IPS-18c (cell line): ENCODE results near the gene SCN2A.
"Not testable (repeated sequence)": the region's sequence is repeated elsewhere in the genome, so short reads cannot be mapped to it uniquely, and the experiment has no call there.

Experiments used
- H3K4me3 ChIP-seq: 2 replicates; pipeline ENCODE4 v1.7.0; 2013; ENCODE audit warnings: low read depth, mild to moderate bottlenecking, low read length, moderate library complexity; ENCODE audit not compliant: insufficient read depth
- H3K9me3 ChIP-seq: one replicate; pipeline ENCODE4 v1.6.1; 2013; ENCODE audit warnings: mild to moderate bottlenecking, low read length, moderate library complexity; ENCODE audit not compliant: control insufficient read depth, insufficient read depth

The SCN2A gene

DNA sequence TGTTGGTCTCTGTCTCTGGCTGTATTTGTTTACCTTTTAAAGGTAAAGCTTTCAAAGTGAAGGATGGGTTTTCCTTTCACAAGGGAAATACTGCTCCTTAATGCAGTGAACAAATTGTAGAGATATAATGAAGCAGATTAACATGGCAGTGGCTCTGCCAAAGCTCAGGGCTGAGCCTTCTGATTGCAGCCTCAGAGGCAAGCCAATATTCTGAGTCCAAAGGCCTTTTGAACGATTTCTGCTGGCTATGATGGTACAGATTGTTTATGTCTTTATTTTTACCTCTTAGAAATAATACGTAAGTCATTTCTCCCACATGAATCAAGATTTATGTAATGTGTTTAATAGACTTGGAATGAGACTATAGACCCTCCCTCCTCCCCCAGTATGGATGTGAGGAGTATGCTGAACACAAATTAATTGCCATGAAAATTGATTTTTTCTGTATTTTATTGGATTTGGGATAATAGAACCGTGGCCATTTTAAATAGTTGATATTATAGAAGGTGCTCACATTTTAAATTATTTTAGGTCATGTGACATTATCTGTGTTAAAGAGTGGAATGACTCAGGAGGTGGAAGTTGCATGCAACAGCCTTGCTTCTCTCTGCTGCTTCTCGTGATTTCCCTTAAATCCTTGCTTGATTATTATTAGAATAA lies 772 bp downstream of the SCN2A start:
- H3K9me3 ChIP-seq: no peaks in the 10 kb centered on the region
- no peak overlapping the region for H3K4me3 ChIP-seq

DNA sequence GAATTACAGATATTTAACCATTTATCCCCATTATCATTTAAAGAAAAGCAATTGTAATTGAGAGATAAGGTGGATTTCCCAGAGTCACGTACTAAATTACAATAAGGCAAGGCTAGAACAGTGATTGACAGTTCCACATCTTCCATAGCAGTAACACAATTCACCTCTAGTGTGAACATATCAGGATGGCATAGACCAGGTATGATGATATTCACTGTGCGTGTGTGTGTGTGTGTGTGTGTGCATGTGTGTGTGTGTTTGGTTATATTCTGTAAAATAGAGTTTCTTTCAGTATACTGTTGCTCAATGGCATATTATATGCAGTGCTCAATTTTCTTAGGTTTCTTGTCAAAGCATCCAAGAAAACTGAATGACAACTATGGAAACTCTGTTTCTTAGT lies 1.7 kb downstream of the SCN2A start:
- no peak overlapping the region for H3K4me3 ChIP-seq
- H3K9me3 ChIP-seq: no peaks in the 10 kb centered on the region

DNA sequence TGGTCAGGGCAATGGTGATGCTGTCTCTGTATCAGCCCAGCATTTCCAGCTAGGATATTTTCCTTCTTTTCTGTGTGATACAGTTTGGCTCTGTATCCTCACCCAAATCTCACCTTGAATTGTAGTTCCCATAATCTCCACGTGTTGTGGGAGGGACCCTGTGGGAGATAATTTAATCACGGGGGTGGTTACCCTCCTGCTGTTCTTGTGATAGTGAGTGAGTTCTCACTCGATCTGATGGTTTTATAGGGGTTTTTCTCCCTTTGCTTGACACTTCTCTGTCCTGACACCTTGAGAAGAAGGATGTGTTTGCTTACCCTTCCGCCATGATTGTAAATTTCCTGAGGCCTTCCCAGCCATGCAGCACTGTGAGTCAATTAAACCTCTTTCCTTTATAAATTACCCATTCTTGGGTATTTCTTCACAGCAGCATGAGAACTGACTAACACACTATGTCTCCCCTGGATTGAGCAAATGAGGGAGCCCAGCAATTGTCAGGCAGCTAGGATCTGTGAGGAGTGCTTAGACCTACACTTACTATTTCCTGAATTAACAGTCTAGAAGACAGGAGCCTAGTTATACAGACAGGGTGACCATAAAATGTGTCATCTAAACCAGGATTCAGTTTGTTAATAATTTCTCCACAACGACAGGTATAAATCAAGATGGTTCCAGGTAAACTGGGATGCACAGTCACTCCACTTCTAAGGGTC lies 6.0 kb downstream of the SCN2A start:
- H3K9me3 ChIP-seq: no peaks in the 10 kb centered on the region
- H3K4me3 ChIP-seq: no peak overlapping the region

DNA sequence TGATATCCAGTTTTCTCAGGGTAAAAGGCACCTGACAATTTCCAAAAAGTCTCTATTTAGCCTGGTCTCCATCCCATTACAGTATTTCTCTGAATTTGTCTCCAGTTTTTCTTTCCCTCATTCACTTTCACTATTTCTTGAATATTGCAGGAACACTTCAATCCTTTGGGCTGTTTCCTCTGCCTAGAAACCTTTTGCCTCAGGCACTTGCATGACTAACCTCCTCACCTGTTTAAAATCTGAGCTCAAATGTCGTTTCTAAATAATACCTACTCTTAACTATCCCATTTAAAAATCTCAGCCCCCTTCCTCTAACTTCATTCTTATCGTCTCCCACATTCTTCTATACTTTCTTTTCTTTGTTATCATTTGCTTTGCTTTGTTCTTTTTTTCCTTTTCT lies 9.0 kb downstream of the SCN2A start:
- Histone ChIP-seq H3K4me3 (no peak overlapping the region), H3K9me3 (no peaks in the 10 kb centered on the region)

DNA sequence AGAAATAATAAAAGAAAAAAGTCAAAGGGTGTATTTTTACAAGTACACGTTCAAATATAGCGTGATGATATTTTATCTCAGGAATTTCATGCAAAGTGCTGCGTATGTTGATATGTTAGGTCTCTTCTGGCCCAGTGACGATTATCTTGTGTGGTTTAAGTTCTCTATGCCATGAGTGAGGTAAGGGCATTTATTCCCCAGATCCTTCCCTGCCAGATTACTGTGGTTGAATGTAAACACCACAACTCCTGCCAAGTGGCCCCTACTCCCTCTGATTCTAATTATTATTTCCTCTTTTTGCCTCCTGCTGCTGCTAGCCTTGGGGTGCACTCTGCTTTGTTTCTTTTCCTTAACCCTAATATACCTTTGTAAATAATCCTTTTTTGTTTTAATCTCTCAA lies 12.2 kb downstream of the SCN2A start:
- no peak overlapping the region for H3K4me3 ChIP-seq
- H3K9me3 ChIP-seq: no peaks in the 10 kb centered on the region

DNA sequence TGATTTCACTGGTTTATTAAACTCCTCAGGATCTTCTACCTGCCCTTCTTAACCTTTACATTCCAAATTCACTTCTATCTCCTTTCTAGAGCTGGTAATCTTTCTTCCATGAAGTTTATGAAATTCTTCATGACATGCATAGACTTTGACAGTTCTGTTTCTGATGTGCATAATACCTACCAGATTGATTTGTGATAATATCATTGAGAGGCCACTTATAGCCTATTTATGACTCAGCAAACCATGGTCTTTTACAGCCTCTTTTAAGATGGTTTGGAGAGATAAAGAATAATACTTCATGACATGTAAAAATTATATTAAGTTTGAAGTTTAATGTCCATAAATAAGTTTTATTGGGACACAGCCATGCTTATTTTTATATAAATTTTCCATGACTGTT lies 14.0 kb downstream of the SCN2A start:
- no peaks in the 10 kb centered on the region for H3K9me3 ChIP-seq

DNA sequence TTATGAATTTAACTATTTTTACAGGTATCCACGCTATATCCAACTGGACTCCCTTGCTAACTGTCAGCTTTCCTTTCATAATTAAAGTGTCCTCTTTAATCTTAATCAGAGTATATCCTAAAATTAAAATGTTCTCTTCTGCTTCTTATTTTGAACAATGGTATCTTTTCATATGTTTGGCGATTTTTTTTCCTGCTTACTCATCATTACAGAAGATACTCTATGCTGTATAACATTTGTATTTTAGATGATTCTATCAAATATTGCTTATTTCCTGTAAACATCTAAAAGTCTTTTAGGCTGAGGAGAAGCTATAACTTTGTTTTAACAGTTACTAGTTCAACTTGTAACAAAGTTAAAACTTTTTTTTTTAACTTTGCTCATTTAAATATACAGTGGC lies 17.4 kb downstream of the SCN2A start:
- H3K9me3 ChIP-seq: no peaks in the 10 kb centered on the region
- H3K4me3 ChIP-seq: no peak overlapping the region

More for the DNA sequence above, 14.0 kb downstream of the SCN2A start:
- H3K4me3 ChIP-seq: no peak overlapping the region

DNA sequence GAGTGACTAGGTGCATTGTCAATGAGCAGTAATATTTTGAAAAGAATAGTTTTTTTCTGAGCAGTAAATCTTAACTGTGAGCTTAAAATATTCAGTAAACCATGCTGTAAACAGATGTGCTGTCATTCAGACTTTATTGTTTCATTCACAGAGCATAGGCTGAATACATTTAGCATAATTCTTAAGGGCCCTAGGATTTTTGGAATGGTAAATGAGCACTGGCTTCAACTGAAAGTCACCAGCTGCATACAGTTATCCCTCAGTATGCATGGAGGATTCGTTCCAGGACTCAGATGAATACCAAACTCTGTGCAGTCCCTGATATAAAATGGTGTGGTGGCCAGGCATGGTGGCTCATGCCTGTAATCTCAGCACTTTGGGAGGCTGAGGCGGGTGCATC lies 21.1 kb downstream of the SCN2A start:
- H3K9me3 ChIP-seq, H3K4me3 ChIP-seq: not testable (repeated sequence)

DNA sequence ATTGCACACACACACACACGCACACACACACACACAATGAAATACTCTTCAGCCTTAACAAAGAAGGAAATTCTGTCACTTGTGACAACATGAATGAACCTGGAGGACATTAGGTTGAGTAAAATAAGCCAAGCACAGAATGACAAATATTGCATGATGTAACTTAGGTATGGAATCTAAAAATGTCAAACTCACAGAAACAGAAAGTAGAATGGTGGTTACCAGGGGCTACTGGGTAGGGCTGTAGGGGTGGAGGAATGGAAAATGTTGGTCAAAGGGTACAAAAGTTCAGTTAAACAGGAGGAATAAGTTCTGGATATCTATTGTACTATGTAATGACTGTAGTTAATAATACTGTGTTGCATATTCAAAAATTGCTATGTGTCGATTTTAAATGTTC lies 29.5 kb downstream of the SCN2A start:
- no peak overlapping the region for H3K4me3 ChIP-seq
- no peaks in the 10 kb centered on the region for H3K9me3 ChIP-seq

DNA sequence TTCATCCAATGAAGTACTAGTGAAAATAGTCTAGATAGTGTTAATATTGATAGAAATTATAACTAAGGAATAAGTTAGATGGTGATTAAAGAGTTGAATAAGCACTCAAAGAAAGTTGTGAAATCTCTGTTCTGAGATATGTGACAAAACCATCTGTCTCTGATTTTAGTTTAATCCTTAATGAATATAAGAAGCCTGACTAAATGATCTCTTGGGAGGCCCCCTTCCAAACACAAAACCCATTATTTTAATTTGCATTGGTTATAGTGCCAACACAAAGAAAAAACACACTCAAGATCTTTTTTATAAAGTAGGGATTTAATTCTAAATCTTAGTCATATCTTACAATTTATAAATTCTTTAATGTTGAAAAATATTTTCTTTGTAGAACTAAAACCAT lies 34.0 kb downstream of the SCN2A start:
- no peak overlapping the region for H3K4me3 ChIP-seq
- no peaks in the 10 kb centered on the region for H3K9me3 ChIP-seq

DNA sequence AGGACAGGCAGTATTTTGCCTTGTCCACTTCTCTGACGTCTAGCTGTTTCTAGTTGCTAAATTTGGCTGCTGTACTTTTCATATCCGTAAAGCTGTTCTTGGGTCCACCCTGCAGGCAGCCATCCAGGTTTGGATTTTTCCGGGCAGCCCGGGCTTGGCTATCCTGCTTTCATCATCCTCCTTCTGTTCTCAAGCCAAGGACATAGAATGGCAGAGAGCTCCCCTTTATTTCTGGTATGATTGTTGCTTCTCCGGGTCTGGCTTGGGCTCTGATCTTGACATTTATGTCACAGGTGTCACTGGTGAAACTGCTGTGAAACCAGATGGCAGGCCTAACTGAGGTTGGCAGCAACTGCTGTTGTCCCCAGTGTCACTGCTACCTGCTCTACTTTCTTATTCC lies 35.5 kb downstream of the SCN2A start:
- Histone ChIP-seq H3K4me3 (no peak overlapping the region), H3K9me3 (no peaks in the 10 kb centered on the region)

DNA sequence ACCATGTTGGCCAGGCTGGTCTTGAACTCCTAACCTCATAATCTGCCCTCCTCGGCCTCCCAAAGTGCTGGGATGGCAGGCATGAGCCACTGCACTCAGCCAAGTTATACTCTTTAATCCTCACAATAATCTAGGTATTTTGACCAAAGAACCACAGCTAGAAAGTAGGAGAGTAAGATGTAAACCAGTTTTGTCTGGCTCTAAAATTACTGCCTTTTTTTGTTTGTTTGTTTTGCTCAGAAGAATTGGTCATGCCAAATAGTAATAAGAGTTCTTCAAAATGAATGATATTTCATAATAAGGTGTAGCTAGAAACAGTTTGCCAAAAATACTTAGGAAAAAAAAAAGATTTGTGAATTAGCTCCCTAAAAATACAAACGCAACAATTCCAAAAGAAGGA lies 36.7 kb downstream of the SCN2A start:
- no peak overlapping the region for H3K4me3 ChIP-seq

DNA sequence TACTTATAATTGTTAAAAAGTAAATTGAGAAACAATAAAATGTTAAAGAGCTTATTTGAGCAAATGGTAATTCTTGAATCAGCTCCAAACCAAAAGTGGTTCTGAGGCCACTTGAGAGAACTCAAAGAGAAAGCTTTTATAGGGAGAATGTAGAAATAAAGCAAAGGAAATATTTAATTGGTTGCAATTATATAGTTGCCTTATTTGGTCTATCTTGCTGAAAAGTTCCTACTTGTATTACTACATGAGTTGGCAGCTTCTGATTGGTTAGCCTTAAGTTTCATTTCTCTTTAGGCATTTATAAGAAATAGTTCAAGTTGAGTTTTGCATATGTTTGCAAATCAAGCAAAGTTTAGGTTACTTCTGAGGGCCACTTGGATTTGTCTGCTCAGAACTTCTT lies 38.1 kb downstream of the SCN2A start:
- H3K4me3 ChIP-seq: no peak overlapping the region
- no peaks in the 10 kb centered on the region for H3K9me3 ChIP-seq

More for the DNA sequence above, 36.7 kb downstream of the SCN2A start:
- no peaks in the 10 kb centered on the region for H3K9me3 ChIP-seq

DNA sequence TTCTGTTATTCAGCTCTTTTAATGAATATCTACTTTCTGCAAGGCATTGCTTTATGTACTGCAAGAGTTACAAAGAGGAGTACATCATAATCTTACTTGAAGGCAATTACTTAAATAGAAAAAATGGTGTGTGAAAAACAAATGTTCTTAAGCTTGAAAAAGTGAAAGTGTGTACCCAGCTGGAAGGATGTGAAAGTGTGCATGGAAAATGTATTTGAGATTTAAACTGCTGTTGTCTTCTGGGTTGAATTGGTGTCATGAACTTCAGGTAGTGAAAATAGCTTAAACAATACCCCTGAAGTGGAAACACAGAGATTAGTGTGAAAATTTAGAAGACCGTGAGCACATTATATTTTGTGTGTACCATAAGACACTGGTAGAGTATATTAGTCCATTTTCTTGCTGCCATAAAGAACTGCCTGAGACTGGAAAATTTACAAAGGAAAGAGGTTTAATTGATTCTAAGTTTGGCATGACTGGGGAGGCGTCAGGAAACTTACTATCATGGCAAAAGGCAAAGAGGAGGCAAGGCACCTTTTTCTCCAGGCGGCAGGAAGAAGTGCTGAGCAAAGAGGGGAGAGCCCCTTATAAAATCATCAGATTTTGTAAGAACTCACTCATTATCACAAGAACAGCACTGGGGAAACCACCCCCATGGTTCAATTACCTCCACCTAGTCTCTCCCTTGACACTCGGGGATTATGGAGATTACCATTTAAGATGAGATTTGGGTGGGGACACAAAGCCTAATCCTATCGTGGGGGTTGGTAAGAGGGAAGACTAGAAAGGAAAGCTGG lies 38.8 kb downstream of the SCN2A start:
- H3K4me3 ChIP-seq: no peak overlapping the region
- no peaks in the 10 kb centered on the region for H3K9me3 ChIP-seq

DNA sequence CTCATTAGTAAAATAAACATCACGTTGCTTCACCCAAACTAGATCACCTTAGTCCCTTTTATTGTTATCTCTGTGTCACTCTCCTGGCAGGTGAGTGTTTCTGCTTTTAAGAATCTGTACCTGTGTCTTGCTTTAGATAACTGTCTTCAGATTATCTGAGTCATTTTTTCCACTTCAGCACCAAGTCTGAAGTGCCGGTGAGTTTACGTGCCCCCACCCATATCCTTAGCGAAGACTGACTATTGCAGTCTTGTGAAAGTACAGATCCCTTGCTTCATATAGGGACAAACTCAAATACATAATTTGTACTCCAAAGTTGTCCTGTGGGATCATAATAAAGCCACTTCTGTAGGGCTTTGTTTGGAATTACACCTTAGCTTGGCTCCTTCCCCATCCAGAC lies 41.1 kb downstream of the SCN2A start:
- Histone ChIP-seq H3K4me3 (no peak overlapping the region), H3K9me3 (no peaks in the 10 kb centered on the region)

DNA sequence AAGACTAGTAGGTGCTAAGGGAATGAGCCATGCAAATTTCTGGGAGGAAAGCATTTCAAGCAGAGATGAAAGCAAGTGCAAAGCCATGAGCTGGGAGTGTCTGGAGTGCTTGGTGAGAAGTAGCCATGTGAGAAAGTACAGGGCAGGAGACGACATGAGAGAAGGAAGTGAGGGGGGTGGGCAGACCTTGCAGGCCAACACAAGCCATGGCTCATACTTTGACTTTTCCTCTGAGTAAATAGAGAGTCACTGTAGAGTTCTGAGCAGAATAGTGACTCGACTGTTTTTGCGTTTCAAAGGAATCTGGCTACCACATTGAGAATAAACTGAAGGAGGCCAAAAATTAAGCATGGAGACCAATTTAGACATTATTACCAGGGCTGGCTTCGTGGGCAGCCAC lies 42.2 kb downstream of the SCN2A start:
- no peak overlapping the region for H3K4me3 ChIP-seq

DNA sequence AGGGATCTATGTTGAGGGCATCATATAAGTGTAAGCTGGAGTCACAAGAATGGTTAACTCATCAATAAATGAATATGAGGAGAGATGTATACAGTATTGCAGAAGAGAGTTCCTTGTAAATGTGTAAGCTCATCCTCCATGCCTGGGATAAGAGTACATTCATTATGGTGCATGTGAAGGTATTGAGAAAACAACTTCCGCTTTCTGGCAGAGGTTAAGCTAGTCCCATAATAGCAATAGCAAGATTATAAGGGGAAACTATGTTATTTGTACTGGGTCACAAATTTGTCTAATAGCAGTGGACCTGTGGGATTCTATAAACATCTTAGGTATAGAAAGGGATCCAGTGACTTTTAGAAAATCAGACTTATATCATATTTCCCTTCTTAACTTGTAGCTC lies 44.1 kb downstream of the SCN2A start:
- Histone ChIP-seq H3K9me3 (peaks cover 2% of the 10 kb centered on the region), H3K4me3 (no peak overlapping the region)

More for the DNA sequence above, 42.2 kb downstream of the SCN2A start:
- H3K9me3 ChIP-seq: no peaks in the 10 kb centered on the region

DNA sequence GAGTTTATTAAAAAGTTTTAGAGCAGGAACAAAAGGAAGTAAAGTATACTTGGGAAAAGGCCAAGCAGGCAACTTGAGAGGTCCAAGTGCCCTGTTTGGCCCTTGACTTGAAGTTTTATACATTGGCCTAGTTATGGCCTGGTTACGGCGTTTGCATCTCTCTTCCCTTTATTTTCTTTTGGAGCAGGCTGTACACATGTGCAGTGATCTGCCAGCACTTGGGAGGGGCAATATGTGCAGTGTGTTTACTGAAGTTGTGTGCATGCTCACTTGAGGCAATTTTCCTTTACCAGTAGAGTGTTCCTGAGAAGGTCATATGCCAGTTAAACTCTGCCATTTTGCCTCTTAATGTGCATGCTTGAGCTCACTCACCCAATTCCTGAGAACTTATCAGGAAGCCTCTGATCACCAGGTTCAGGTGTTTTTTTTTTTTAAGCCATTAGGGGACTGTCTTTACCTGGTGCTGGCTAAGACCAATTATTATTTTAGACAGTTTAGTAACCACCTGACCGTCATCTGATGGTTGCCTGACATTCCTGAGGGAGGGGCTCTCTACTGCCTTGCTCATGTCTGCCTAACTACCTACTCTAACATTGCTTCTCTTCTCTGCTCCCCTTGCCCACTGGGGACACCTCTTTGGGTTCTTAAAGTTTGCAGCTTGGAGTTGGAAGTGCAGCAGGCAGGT lies 48.0 kb downstream of the SCN2A start:
- Histone ChIP-seq H3K4me3 (no peak overlapping the region), H3K9me3 (peaks cover 2% of the 10 kb centered on the region)
